ENCODE data around the gene ATP6V0C.

GRCh38 chr16:2497116-2497630 is 16.6 kb upstream of the ATP6V0C start:
- TF ChIP-seq CTCF (IDR thresholded peaks at IDR 0.05; ENCODE audit: insufficient read depth, low read length) (no peak), REST (IDR thresholded peaks at IDR 0.05; ENCODE audit: insufficient replicate concordance, low read depth) (no peak), POLR2AphosphoS5 (IDR thresholded peaks at IDR 0.05; ENCODE audit: low read depth) (no peak)
